ENCODE results near the gene ASGR1.
A peak's percentile ranks its signal among the peaks of the same experiment; 100 is the strongest.

The ASGR1 gene

GRCh38 chr17:7179317-7180254 is at the start of gene ASGR1:
Gene ASGR1 (minus strand): TSS chr17:7179370. CDS start chr17:7178563, 807 bp downstream.
- Histone ChIP-seq H3K36me3 (ENCODE audit: insufficient read depth, low read length) (no peaks in the 10 kb centered on the region), H3K9ac (ENCODE audit: low read depth, low read length) (peak within 1 kb of the TSS; percentile 58; the same call in 1 of the 2 replicates), H3K27ac (ENCODE audit: low read length) (no peak within 1 kb of the TSS), H3K27me3 (ENCODE audit: insufficient read depth, low read length, poor library complexity) (no peaks in the 10 kb centered on the region), H4K20me1 (ENCODE audit: insufficient read depth, low read length) (no peaks in the 10 kb centered on the region; the same call in 1 of the 2 replicates), H2AFZ (ENCODE audit: low read depth, low read length) (peak within 1 kb of the TSS; percentile 92), H3K79me2 (ENCODE audit: insufficient read depth, low read length) (no peaks in the 10 kb centered on the region), H3K9me3 (ENCODE audit: insufficient read depth, low read length, severe bottlenecking) (no peaks in the 10 kb centered on the region), H3K4me3 (ENCODE audit: low read depth in 1 of 2, low read length in 2 of 2) (peak within 1 kb of the TSS in 1 of 2 experiments; percentile 58; a peak in 2 of 4 replicates), H3K4me1 (ENCODE audit: insufficient read depth, low read length) (peaks cover 16% of the 10 kb centered on the region), H3K4me2 (ENCODE audit: insufficient read depth, low read length) (peak within 1 kb of the TSS; percentile 83)
- TF ChIP-seq EZH2 (IDR thresholded peaks at IDR 0.05; ENCODE audit: borderline replicate concordance, low read depth, low read length, severe bottlenecking) = no peak
- TF ChIP-seq CTCF (IDR thresholded peaks at IDR 0.05; ENCODE audit: borderline replicate concordance, extremely low read depth, low read length, poor library complexity, severe bottlenecking) = no peak
- DNase-seq = no peak
- ATAC-seq (ENCODE audit: insufficient read depth, low read depth) = no peak

- H3K79me2 ChIP-seq (ENCODE audit: insufficient read depth, low read length) = peaks cover 51% of the 10 kb centered on the region
- H3K4me1 ChIP-seq (ENCODE audit: insufficient read depth, low read length) = peaks cover 28% of the 10 kb centered on the region
- H3K27ac ChIP-seq (ENCODE audit: low read length) = no peak overlapping the region
- H3K4me2 ChIP-seq (ENCODE audit: insufficient read depth, low read length) = no peak overlapping the region
- peaks cover 78% of the 10 kb centered on the region for H3K36me3 ChIP-seq (ENCODE audit: insufficient read depth, low read length)
- H3K4me3 ChIP-seq (ENCODE audit: low read depth in 1 of 2, low read length in 2 of 2) = no peak overlapping the region
- no peak overlapping the region for H2AFZ ChIP-seq (ENCODE audit: low read depth, low read length)
- no peak for ATAC-seq (ENCODE audit: insufficient read depth, low read depth)
- H3K27me3 ChIP-seq (ENCODE audit: insufficient read depth, low read length, poor library complexity) = no peaks in the 10 kb centered on the region
- no peaks in the 10 kb centered on the region for H3K9me3 ChIP-seq (ENCODE audit: insufficient read depth, low read length, severe bottlenecking)
- H3K9ac ChIP-seq (ENCODE audit: low read depth, low read length) = no peak overlapping the region
- TF ChIP-seq EZH2 (IDR thresholded peaks at IDR 0.05; ENCODE audit: borderline replicate concordance, low read depth, low read length, severe bottlenecking) = no peak
- TF ChIP-seq CTCF (IDR thresholded peaks at IDR 0.05; ENCODE audit: borderline replicate concordance, extremely low read depth, low read length, poor library complexity, severe bottlenecking) = no peak
- no peak for DNase-seq
- peaks cover 41% of the 10 kb centered on the region for H4K20me1 ChIP-seq (ENCODE audit: insufficient read depth, low read length)
These were observed 49.8 kb upstream of the ASGR1 start for GRCh38 chr17:7228920-7229319.

- peaks cover 18% of the 10 kb centered on the region for H3K4me1 ChIP-seq (ENCODE audit: insufficient read depth, low read length)
- H3K9me3 ChIP-seq (ENCODE audit: insufficient read depth, low read length, severe bottlenecking) = no peaks in the 10 kb centered on the region
- no peak overlapping the region for H3K9ac ChIP-seq (ENCODE audit: low read depth, low read length)
- H3K27ac ChIP-seq (ENCODE audit: low read length) = no peak overlapping the region
- no peak for DNase-seq
- H2AFZ ChIP-seq (ENCODE audit: low read depth, low read length) = no peak overlapping the region
- peaks cover 44% of the 10 kb centered on the region for H4K20me1 ChIP-seq (ENCODE audit: insufficient read depth, low read length)
- TF ChIP-seq CTCF (IDR thresholded peaks at IDR 0.05; ENCODE audit: borderline replicate concordance, extremely low read depth, low read length, poor library complexity, severe bottlenecking) (no peak), EZH2 (IDR thresholded peaks at IDR 0.05; ENCODE audit: borderline replicate concordance, low read depth, low read length, severe bottlenecking) (no peak)
- H3K4me2 ChIP-seq (ENCODE audit: insufficient read depth, low read length) = no peak overlapping the region
- peaks cover 91% of the 10 kb centered on the region for H3K36me3 ChIP-seq (ENCODE audit: insufficient read depth, low read length)
- no peaks in the 10 kb centered on the region for H3K27me3 ChIP-seq (ENCODE audit: insufficient read depth, low read length, poor library complexity)
- peaks cover 33% of the 10 kb centered on the region for H3K79me2 ChIP-seq (ENCODE audit: insufficient read depth, low read length)
- no peak overlapping the region for H3K4me3 ChIP-seq (ENCODE audit: low read depth in 1 of 2, low read length in 2 of 2)
- ATAC-seq (ENCODE audit: insufficient read depth, low read depth) = no peak
These were observed 47.8 kb upstream of the ASGR1 start for GRCh38 chr17:7226721-7227710.

Measured in DND-41 (cell line).